Mucosa of stomach (tissue), 1 donor: ENCODE measurements around the gene C1QTNF4.
"Not testable (repeated sequence)": the region's sequence is repeated elsewhere in the genome, so short reads cannot be mapped to it uniquely, and the experiment has no call there.

Experiments
- H3K27me3 ChIP-seq: one replicate; pipeline ENCODE4 v1.7.0; 2013; ENCODE audit warnings: mild to moderate bottlenecking, low read length; ENCODE audit not compliant: control insufficient read depth, insufficient read depth
- H3K36me3 ChIP-seq: one replicate; pipeline ENCODE4 v1.7.0; 2013; ENCODE audit warnings: low read length; ENCODE audit not compliant: control insufficient read depth, insufficient read depth
- H3K4me1 ChIP-seq: one replicate; pipeline ENCODE4 v1.7.0; 2013; ENCODE audit warnings: mild to moderate bottlenecking, low read length; ENCODE audit not compliant: control insufficient read depth, insufficient read depth
- H3K4me3 ChIP-seq: one replicate; pipeline ENCODE4 v1.7.0; 2013; ENCODE audit warnings: low read length
- H3K9ac ChIP-seq: one replicate; pipeline ENCODE4 v1.7.0; 2013; ENCODE audit warnings: mild to moderate bottlenecking, low read length, moderate library complexity
- H3K9me3 ChIP-seq: one replicate; pipeline ENCODE4 v1.7.0; 2013; ENCODE audit warnings: mild to moderate bottlenecking, low read length, moderate library complexity; ENCODE audit not compliant: control insufficient read depth
- donor health status: Pancreatic carcinoma.

C1QTNF4 gene

GRCh38 chr11:47593934-47594855 is at the start of gene C1QTNF4:
Gene C1QTNF4, minus strand, starts transcription at chr11:47594411. Its CDS starts 3,601 bp downstream, at chr11:47590810.
- no peaks in the 10 kb centered on the region for H3K9me3 ChIP-seq
- H3K36me3 ChIP-seq = no peaks in the 10 kb centered on the region
- H3K27me3 ChIP-seq = peaks cover 54% of the 10 kb centered on the region
- H3K4me3 ChIP-seq = no peak within 1 kb of the TSS
- peaks cover 4% of the 10 kb centered on the region for H3K4me1 ChIP-seq
- H3K9ac ChIP-seq = no peak within 1 kb of the TSS

GRCh38 chr11:47642099-47642855 is 48.1 kb upstream of the C1QTNF4 start, which contains the start of gene MTCH2:
Gene MTCH2, minus strand, starts transcription at chr11:47642559. Its CDS starts 94 bp downstream, at chr11:47642465.
- Histone ChIP-seq H3K36me3 (no peaks in the 10 kb centered on the region), H3K27me3 (no peaks in the 10 kb centered on the region), H3K4me1 (no peaks in the 10 kb centered on the region), H3K4me3 (peak within 1 kb of the TSS; percentile 72), H3K9ac (peak within 1 kb of the TSS; percentile 92), H3K9me3 (no peaks in the 10 kb centered on the region)

GRCh38 chr11:47641600-47642098 is 47.4 kb upstream of the C1QTNF4 start:
- Histone ChIP-seq H3K4me3 (peak overlapping the region; percentile 72), H3K9ac (peak overlapping the region; percentile 92), H3K27me3 (no peaks in the 10 kb centered on the region), H3K36me3 (no peaks in the 10 kb centered on the region), H3K9me3 (no peaks in the 10 kb centered on the region), H3K4me1 (no peaks in the 10 kb centered on the region)

GRCh38 chr11:47640506-47640905 is 46.3 kb upstream of the C1QTNF4 start:
- not testable (repeated sequence) for H3K27me3 ChIP-seq, H3K4me1 ChIP-seq, H3K9me3 ChIP-seq, H3K9ac ChIP-seq, H3K4me3 ChIP-seq, H3K36me3 ChIP-seq

GRCh38 chr11:47636331-47636730 is 42.1 kb upstream of the C1QTNF4 start:
- H3K36me3 ChIP-seq, H3K27me3 ChIP-seq, H3K4me3 ChIP-seq, H3K4me1 ChIP-seq, H3K9me3 ChIP-seq, H3K9ac ChIP-seq: not testable (repeated sequence)

- Histone ChIP-seq H3K27me3 (no peaks in the 10 kb centered on the region), H3K9ac (no peak overlapping the region), H3K4me1 (no peaks in the 10 kb centered on the region), H3K9me3 (no peaks in the 10 kb centered on the region), H3K4me3 (no peak overlapping the region), H3K36me3 (no peaks in the 10 kb centered on the region)
Observed at GRCh38 chr11:47631473-47631872, 37.3 kb upstream of the C1QTNF4 start.

GRCh38 chr11:47628026-47628425 is 33.8 kb upstream of the C1QTNF4 start:
- no peaks in the 10 kb centered on the region for H3K9me3 ChIP-seq
- H3K4me1 ChIP-seq = no peaks in the 10 kb centered on the region
- no peaks in the 10 kb centered on the region for H3K36me3 ChIP-seq
- no peaks in the 10 kb centered on the region for H3K27me3 ChIP-seq
- H3K9ac ChIP-seq = no peak overlapping the region
- H3K4me3 ChIP-seq = no peak overlapping the region

GRCh38 chr11:47626234-47626633 is 32.0 kb upstream of the C1QTNF4 start:
- H3K4me3 ChIP-seq = no peak overlapping the region
- no peaks in the 10 kb centered on the region for H3K9me3 ChIP-seq
- H3K27me3 ChIP-seq = no peaks in the 10 kb centered on the region
- no peaks in the 10 kb centered on the region for H3K36me3 ChIP-seq
- no peaks in the 10 kb centered on the region for H3K4me1 ChIP-seq
- H3K9ac ChIP-seq = no peak overlapping the region

- H3K27me3 ChIP-seq = no peaks in the 10 kb centered on the region
- H3K4me1 ChIP-seq = no peaks in the 10 kb centered on the region
- H3K9me3 ChIP-seq = no peaks in the 10 kb centered on the region
- no peak overlapping the region for H3K9ac ChIP-seq
- H3K4me3 ChIP-seq = no peak overlapping the region
- H3K36me3 ChIP-seq = no peaks in the 10 kb centered on the region
Observed at GRCh38 chr11:47620836-47621378, 26.7 kb upstream of the C1QTNF4 start.

- no peaks in the 10 kb centered on the region for H3K4me1 ChIP-seq
- no peaks in the 10 kb centered on the region for H3K36me3 ChIP-seq
- H3K4me3 ChIP-seq = no peak overlapping the region
- no peaks in the 10 kb centered on the region for H3K9me3 ChIP-seq
- no peak overlapping the region for H3K9ac ChIP-seq
- H3K27me3 ChIP-seq = no peaks in the 10 kb centered on the region
Observed at GRCh38 chr11:47617417-47617809, 23.2 kb upstream of the C1QTNF4 start.

- no peaks in the 10 kb centered on the region for H3K4me1 ChIP-seq
- H3K9ac ChIP-seq = no peak overlapping the region
- H3K4me3 ChIP-seq = no peak overlapping the region
- H3K36me3 ChIP-seq = no peaks in the 10 kb centered on the region
- H3K9me3 ChIP-seq = no peaks in the 10 kb centered on the region
- no peaks in the 10 kb centered on the region for H3K27me3 ChIP-seq
Observed at GRCh38 chr11:47616726-47617416, 22.7 kb upstream of the C1QTNF4 start.
